ENCODE measurements around the gene PLAC8.

DNA sequence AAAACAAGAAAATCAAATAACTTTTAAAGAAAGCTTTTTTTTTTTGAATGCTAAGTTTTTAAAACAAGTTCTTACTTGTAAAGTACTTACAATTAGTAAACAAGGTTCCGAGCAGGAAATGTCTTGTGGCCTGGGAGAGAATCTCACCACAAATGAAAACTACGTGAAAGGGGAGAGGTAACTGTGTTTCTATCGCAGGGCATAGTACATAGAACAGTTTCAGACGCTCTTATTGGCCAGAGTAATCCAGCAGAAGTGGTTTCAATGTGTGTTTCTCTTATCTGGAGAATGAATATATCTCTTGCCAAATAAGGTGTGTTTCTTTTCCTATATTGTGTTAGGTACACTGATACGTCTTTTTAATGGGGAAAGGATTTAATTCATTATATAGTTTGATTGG lies at the start of gene PLAC8:
- TF ChIP-seq, protein P1, sequence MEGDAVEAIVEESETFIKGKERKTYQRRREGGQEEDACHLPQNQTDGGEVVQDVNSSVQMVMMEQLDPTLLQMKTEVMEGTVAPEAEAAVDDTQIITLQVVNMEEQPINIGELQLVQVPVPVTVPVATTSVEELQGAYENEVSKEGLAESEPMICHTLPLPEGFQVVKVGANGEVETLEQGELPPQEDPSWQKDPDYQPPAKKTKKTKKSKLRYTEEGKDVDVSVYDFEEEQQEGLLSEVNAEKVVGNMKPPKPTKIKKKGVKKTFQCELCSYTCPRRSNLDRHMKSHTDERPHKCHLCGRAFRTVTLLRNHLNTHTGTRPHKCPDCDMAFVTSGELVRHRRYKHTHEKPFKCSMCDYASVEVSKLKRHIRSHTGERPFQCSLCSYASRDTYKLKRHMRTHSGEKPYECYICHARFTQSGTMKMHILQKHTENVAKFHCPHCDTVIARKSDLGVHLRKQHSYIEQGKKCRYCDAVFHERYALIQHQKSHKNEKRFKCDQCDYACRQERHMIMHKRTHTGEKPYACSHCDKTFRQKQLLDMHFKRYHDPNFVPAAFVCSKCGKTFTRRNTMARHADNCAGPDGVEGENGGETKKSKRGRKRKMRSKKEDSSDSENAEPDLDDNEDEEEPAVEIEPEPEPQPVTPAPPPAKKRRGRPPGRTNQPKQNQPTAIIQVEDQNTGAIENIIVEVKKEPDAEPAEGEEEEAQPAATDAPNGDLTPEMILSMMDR (IDR thresholded peaks at IDR 0.05) = no peak
- TF ChIP-seq POLR2AphosphoS5 (IDR thresholded peaks at IDR 0.05) (no peak), POLR2A (IDR thresholded peaks at IDR 0.05) (no peak)
